ENCODE results near the gene GSTK1. TPM values are rescaled to one million over a fixed set of nuclear protein-coding genes. Genes with fewer than 3 reads are reported as not detected.

GSTK1 gene
- total RNA-seq, 3 donors from 2014 or later = 196 to 242 (median 199) TPM

- peaks cover 3 to 4% of the 10 kb centered on the region in 2 donors for H3K4me1 ChIP-seq
- no peaks in the 10 kb centered on the region for H3K27me3 ChIP-seq
- no peak overlapping the region for H3K4me3 ChIP-seq
- TF ChIP-seq CTCF (IDR thresholded peaks at IDR 0.05) (no peak), POLR2AphosphoS5 (IDR thresholded peaks at IDR 0.05) (no peak), POLR2A (IDR thresholded peaks at IDR 0.05) (no peak)
- DNase-seq (ENCODE audit: low spot score in 2 of 2) = no peak
- no peaks in the 10 kb centered on the region for H3K9me3 ChIP-seq
- intact Hi-C loops (cut with DNase I; ENCODE audit: low total_unique reads) = loop anchor here (10.0 kb wide), 1 partner anchor 161 kb away; the partner anchor contains the start of gene EPHA1
- no peaks in the 10 kb centered on the region for H3K36me3 ChIP-seq
- no peak overlapping the region for H3K27ac ChIP-seq
Measured at GRCh38 chr7:143243614-143244013, 19.6 kb upstream of the GSTK1 start.

- TF ChIP-seq CTCF (IDR thresholded peaks at IDR 0.05) = no peak
- TF ChIP-seq POLR2AphosphoS5 (IDR thresholded peaks at IDR 0.05) = no peak
- no peak for TF ChIP-seq POLR2A (IDR thresholded peaks at IDR 0.05)
- no peak for DNase-seq (ENCODE audit: low spot score in 2 of 2)
- H3K4me3 ChIP-seq = no peak overlapping the region
- H3K9me3 ChIP-seq = no peaks in the 10 kb centered on the region
- no peaks in the 10 kb centered on the region for H3K27me3 ChIP-seq
- no peaks in the 10 kb centered on the region for H3K36me3 ChIP-seq
- peaks cover 3 to 4% of the 10 kb centered on the region in 2 donors for H3K4me1 ChIP-seq
- intact Hi-C loops (cut with DNase I; ENCODE audit: low total_unique reads) = loop anchor here (10.0 kb wide), 1 partner anchor 160 kb away; the partner anchor contains the start of gene EPHA1
- no peak overlapping the region for H3K27ac ChIP-seq
Measured at GRCh38 chr7:143244321-143244720, 18.9 kb upstream of the GSTK1 start.

- Histone ChIP-seq H3K4me3 (no peak overlapping the region), H3K27ac (no peak overlapping the region), H3K4me1 (peaks cover 3 to 4% of the 10 kb centered on the region in 2 donors), H3K27me3 (no peaks in the 10 kb centered on the region), H3K36me3 (no peaks in the 10 kb centered on the region), H3K9me3 (no peaks in the 10 kb centered on the region)
- no peak for TF ChIP-seq CTCF (IDR thresholded peaks at IDR 0.05)
- TF ChIP-seq POLR2AphosphoS5 (IDR thresholded peaks at IDR 0.05) = no peak
- no peak for TF ChIP-seq POLR2A (IDR thresholded peaks at IDR 0.05)
- no peak for DNase-seq (ENCODE audit: low spot score in 2 of 2)
- intact Hi-C loops (cut with DNase I; ENCODE audit: low total_unique reads) = loop anchor here (5.0 to 10.0 kb wide), 2 partner anchors 62 to 160 kb away; partner anchors contain the start of gene EPHA1
Measured at GRCh38 chr7:143245123-143245522, 18.1 kb upstream of the GSTK1 start.

- H3K27me3 ChIP-seq = no peaks in the 10 kb centered on the region
- no peaks in the 10 kb centered on the region for H3K36me3 ChIP-seq
- intact Hi-C loops (cut with DNase I; ENCODE audit: low total_unique reads) = loop anchor here (5.0 to 10.0 kb wide), 2 partner anchors 60 to 157 kb away; partner anchors contain the start of gene EPHA1
- no peak overlapping the region for H3K27ac ChIP-seq
- DNase-seq (ENCODE audit: low spot score in 2 of 2) = no peak
- H3K9me3 ChIP-seq = no peaks in the 10 kb centered on the region
- H3K4me1 ChIP-seq = no peaks in the 10 kb centered on the region
- TF ChIP-seq POLR2AphosphoS5 (IDR thresholded peaks at IDR 0.05) (no peak), CTCF (IDR thresholded peaks at IDR 0.05) (no peak), POLR2A (IDR thresholded peaks at IDR 0.05) (no peak)
- H3K4me3 ChIP-seq = no peak overlapping the region
Measured at GRCh38 chr7:143247372-143247771, 15.9 kb upstream of the GSTK1 start.

- intact Hi-C loops (cut with DNase I; ENCODE audit: low total_unique reads) = loop anchor here (5.0 to 10.0 kb wide), 2 partner anchors 58 to 156 kb away; partner anchors contain the start of gene EPHA1
- H3K9me3 ChIP-seq = no peaks in the 10 kb centered on the region
- no peak overlapping the region for H3K27ac ChIP-seq
- H3K27me3 ChIP-seq = no peaks in the 10 kb centered on the region
- no peaks in the 10 kb centered on the region for H3K36me3 ChIP-seq
- no peak for DNase-seq (ENCODE audit: low spot score in 2 of 2)
- no peaks in the 10 kb centered on the region for H3K4me1 ChIP-seq
- TF ChIP-seq POLR2AphosphoS5 (IDR thresholded peaks at IDR 0.05) (no peak), POLR2A (IDR thresholded peaks at IDR 0.05) (no peak), CTCF (IDR thresholded peaks at IDR 0.05) (no peak)
- no peak overlapping the region for H3K4me3 ChIP-seq
Measured at GRCh38 chr7:143248761-143249354, 14.4 kb upstream of the GSTK1 start.
